ENCODE data around the gene C10orf90.

DNA sequence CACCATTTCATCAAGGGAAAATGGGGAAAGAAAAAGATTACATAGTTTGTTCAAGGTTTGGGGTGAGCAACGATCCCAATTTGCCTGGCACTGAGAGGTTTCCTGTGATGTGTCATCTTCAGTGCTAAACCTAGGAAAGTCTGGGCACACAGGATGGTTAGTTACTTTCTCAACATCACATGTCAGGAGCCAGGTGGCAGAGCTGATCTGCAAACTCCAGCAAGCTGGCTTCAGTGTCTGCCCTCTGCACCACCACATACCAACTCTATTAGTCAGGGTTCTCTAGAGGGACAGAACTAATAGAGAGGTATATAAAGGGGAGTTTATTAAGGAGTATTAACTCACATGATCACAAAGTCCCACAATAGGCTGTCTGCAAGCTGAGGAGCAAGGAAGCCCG is 293.5 kb downstream of the C10orf90 start:
- TF ChIP-seq TAF1 (IDR thresholded peaks at IDR 0.05; ENCODE audit: low read depth): no peak
- no peak for TF ChIP-seq NFIC (IDR thresholded peaks at IDR 0.05)
- TF ChIP-seq YY1 (IDR thresholded peaks at IDR 0.05; ENCODE audit: low read depth): no peak

Data from Ishikawa (cell line).